ENCODE results near the gene RYK. TPM values are rescaled to one million over a fixed set of nuclear protein-coding genes. Genes with fewer than 3 reads are reported as not detected.

The RYK gene
- total RNA-seq, 1 experiment from 2014 or later: 54.2 TPM

DNA sequence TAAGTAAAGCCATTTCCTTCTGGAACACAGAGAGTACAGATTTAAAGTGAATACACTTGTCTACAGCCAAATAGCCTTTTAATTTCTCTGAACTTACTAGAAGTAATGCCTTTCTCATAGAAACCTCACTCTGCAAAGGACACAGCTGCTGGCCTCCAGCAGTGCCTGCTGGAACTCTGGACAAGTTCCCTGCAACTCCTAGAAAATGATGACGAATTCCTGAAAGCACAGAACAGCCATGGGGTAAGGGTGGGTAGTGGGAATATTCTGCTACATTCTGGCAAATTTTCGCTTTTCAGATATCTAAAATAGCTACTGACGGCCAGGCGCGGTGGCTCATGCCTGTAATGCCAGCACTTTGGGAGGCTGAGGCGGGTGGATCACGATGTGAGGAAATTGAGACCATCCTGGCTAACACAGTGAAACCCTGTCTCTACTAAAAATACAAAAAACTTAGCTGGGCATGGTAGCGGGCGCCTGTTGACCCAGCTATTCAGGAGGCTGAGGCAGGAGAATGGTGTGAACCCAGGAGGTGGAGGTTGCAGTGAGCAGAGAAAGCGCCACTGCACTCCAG, 34.4 kb downstream of the RYK start:
- POLR2A ChIA-PET: no interaction called here
- Mint-ChIP-seq H3K4me3 (no peak overlapping the region), H3K27ac (no peak overlapping the region), H3K9me3 (no peaks in the 10 kb centered on the region), H3K36me3 (no peaks in the 10 kb centered on the region; the same call in 1 of the 2 replicates), H3K4me1 (peaks cover 12% of the 10 kb centered on the region), H3K27me3 (ENCODE audit: low read depth) (no peaks in the 10 kb centered on the region)
- ATAC-seq (no peak), DNase-seq (ENCODE audit: low spot score) (no peak)
- TF ChIP-seq TEAD4 (CRISPR knock-in tag; IDR thresholded peaks at IDR 0.05): no peak
- TF ChIP-seq, protein P1, sequence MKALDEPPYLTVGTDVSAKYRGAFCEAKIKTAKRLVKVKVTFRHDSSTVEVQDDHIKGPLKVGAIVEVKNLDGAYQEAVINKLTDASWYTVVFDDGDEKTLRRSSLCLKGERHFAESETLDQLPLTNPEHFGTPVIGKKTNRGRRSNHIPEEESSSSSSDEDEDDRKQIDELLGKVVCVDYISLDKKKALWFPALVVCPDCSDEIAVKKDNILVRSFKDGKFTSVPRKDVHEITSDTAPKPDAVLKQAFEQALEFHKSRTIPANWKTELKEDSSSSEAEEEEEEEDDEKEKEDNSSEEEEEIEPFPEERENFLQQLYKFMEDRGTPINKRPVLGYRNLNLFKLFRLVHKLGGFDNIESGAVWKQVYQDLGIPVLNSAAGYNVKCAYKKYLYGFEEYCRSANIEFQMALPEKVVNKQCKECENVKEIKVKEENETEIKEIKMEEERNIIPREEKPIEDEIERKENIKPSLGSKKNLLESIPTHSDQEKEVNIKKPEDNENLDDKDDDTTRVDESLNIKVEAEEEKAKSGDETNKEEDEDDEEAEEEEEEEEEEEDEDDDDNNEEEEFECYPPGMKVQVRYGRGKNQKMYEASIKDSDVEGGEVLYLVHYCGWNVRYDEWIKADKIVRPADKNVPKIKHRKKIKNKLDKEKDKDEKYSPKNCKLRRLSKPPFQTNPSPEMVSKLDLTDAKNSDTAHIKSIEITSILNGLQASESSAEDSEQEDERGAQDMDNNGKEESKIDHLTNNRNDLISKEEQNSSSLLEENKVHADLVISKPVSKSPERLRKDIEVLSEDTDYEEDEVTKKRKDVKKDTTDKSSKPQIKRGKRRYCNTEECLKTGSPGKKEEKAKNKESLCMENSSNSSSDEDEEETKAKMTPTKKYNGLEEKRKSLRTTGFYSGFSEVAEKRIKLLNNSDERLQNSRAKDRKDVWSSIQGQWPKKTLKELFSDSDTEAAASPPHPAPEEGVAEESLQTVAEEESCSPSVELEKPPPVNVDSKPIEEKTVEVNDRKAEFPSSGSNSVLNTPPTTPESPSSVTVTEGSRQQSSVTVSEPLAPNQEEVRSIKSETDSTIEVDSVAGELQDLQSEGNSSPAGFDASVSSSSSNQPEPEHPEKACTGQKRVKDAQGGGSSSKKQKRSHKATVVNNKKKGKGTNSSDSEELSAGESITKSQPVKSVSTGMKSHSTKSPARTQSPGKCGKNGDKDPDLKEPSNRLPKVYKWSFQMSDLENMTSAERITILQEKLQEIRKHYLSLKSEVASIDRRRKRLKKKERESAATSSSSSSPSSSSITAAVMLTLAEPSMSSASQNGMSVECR (CRISPR knock-in tag; IDR thresholded peaks at IDR 0.05; ENCODE audit: borderline replicate concordance): no peak
- no peak for TF ChIP-seq MYBL2 (CRISPR knock-in tag; IDR thresholded peaks at IDR 0.05)
- TF ChIP-seq NFYB (CRISPR knock-in tag; conservative IDR thresholded peaks at IDR 0.05; ENCODE audit: low read depth): no peak
- TF ChIP-seq, protein P2, sequence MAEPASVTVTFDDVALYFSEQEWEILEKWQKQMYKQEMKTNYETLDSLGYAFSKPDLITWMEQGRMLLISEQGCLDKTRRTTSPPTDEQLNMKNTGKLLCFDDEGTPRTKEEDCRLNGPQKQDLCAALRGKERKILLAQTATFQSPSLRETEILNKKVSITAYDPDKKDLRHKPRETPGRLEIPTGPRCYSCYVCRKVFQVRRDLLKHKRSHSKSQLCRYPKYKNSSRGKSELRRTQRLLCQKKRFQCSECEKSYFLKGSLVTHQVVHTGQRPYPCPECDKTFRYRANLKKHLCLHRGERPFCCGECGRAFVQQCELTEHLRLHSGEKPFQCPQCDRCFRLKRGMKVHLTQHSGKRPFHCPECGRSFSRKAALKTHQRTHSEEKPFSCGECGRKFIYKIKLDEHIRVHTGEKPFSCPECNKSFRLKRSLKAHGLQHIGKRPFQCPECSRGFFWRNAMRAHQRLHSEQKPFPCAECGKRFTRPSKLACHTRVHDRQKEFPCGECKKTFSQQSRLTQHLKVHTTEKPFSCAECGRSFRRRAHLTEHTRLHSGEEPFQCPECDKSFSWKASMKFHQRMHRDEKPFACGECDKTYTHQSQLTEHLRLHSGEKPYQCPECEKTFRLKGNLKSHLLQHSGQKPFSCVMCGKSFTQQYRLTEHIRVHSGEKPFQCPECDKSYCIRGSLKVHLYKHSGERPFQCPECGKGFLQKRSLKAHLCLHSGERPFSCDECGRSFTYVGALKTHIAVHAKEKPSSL (CRISPR knock-in tag; conservative IDR thresholded peaks at IDR 0.05): no peak
- TF ChIP-seq, protein P3, sequence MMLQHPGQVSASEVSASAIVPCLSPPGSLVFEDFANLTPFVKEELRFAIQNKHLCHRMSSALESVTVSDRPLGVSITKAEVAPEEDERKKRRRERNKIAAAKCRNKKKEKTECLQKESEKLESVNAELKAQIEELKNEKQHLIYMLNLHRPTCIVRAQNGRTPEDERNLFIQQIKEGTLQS (CRISPR knock-in tag; conservative IDR thresholded peaks at IDR 0.05): no peak
- no peak for TF ChIP-seq ZNF263 (CRISPR knock-in tag; IDR thresholded peaks at IDR 0.05; ENCODE audit: low read depth)
- no peak for TF ChIP-seq FOXK1 (CRISPR knock-in tag; IDR thresholded peaks at IDR 0.05)
- TF ChIP-seq NFE2L1 (CRISPR knock-in tag; IDR thresholded peaks at IDR 0.05): no peak
- TF ChIP-seq, protein P4, sequence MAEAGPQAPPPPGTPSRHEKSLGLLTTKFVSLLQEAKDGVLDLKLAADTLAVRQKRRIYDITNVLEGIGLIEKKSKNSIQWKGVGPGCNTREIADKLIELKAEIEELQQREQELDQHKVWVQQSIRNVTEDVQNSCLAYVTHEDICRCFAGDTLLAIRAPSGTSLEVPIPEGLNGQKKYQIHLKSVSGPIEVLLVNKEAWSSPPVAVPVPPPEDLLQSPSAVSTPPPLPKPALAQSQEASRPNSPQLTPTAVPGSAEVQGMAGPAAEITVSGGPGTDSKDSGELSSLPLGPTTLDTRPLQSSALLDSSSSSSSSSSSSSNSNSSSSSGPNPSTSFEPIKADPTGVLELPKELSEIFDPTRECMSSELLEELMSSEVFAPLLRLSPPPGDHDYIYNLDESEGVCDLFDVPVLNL (CRISPR knock-in tag; IDR thresholded peaks at IDR 0.05; ENCODE audit: borderline replicate concordance, low read depth): no peak
- TF ChIP-seq RORB (CRISPR knock-in tag; IDR thresholded peaks at IDR 0.05): no peak
- TF ChIP-seq KAT7 (CRISPR knock-in tag; IDR thresholded peaks at IDR 0.05; ENCODE audit: borderline replicate concordance): no peak
- TF ChIP-seq ZNF416 (CRISPR knock-in tag; IDR thresholded peaks at IDR 0.05): no peak
- TF ChIP-seq, protein P5, sequence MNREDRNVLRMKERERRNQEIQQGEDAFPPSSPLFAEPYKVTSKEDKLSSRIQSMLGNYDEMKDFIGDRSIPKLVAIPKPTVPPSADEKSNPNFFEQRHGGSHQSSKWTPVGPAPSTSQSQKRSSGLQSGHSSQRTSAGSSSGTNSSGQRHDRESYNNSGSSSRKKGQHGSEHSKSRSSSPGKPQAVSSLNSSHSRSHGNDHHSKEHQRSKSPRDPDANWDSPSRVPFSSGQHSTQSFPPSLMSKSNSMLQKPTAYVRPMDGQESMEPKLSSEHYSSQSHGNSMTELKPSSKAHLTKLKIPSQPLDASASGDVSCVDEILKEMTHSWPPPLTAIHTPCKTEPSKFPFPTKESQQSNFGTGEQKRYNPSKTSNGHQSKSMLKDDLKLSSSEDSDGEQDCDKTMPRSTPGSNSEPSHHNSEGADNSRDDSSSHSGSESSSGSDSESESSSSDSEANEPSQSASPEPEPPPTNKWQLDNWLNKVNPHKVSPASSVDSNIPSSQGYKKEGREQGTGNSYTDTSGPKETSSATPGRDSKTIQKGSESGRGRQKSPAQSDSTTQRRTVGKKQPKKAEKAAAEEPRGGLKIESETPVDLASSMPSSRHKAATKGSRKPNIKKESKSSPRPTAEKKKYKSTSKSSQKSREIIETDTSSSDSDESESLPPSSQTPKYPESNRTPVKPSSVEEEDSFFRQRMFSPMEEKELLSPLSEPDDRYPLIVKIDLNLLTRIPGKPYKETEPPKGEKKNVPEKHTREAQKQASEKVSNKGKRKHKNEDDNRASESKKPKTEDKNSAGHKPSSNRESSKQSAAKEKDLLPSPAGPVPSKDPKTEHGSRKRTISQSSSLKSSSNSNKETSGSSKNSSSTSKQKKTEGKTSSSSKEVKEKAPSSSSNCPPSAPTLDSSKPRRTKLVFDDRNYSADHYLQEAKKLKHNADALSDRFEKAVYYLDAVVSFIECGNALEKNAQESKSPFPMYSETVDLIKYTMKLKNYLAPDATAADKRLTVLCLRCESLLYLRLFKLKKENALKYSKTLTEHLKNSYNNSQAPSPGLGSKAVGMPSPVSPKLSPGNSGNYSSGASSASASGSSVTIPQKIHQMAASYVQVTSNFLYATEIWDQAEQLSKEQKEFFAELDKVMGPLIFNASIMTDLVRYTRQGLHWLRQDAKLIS (CRISPR knock-in tag; IDR thresholded peaks at IDR 0.05; ENCODE audit: borderline replicate concordance): no peak
- no peak for TF ChIP-seq ATF1 (CRISPR knock-in tag; IDR thresholded peaks at IDR 0.05)
- TF ChIP-seq NR3C1 (CRISPR knock-in tag; conservative IDR thresholded peaks at IDR 0.05; ENCODE audit: low read depth): no peak
- CTCF ChIA-PET: interaction anchor here (0.6 to 1.3 kb wide), 7 partner anchors 9 to 310 kb away, joined by 3 to 5 read pairs (median 3); partner anchors contain the start of gene RYK
